Endometrial microvascular endothelial cells (primary cell): ENCODE measurements around the gene CDYL2. TPM values are rescaled to one million over a fixed set of nuclear protein-coding genes. Genes with fewer than 3 reads are reported as not detected.

Source experiments
- in situ Hi-C: cut with HindIII; loops from 2 replicates; pipeline ENCODE4 v1.10.0; 2017; ENCODE audit warnings: low sequenced_read_pairs, low pct_unique_long_range_greater_than_20kb; ENCODE audit errors: inconsistent ontology term
- total RNA-seq: library from RNA; depleted of rRNA; stranded (reverse); fragments of >200 nt; gene quantifications from one replicate; pipeline ENCODE4 v1.2.3, GENCODE V29; 2015; ENCODE audit errors: inconsistent ontology term

The CDYL2 gene
- total RNA-seq, 1 donor from 2014 or later: 17.6 TPM

DNA sequence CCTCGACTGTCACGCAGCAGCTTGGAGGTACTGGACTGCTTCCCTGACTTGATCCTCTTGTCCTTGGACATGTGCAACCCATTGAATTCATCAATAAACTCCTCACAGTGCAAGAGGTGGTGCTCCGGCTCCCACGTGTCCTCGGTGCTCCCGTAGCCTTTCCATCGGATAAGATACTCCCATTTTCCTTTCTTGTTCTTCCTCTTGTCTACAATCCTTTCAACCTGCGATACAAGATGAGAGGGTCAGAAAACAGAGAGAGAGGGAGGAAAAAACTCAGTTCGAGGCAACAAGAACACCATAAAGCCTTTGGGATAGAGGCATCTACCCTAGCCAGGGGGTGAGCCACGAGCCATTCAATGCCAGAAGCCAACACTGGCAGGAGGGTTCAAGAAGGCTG is 119.5 kb downstream of the CDYL2 start:
- in situ Hi-C loops: no loop called here

DNA sequence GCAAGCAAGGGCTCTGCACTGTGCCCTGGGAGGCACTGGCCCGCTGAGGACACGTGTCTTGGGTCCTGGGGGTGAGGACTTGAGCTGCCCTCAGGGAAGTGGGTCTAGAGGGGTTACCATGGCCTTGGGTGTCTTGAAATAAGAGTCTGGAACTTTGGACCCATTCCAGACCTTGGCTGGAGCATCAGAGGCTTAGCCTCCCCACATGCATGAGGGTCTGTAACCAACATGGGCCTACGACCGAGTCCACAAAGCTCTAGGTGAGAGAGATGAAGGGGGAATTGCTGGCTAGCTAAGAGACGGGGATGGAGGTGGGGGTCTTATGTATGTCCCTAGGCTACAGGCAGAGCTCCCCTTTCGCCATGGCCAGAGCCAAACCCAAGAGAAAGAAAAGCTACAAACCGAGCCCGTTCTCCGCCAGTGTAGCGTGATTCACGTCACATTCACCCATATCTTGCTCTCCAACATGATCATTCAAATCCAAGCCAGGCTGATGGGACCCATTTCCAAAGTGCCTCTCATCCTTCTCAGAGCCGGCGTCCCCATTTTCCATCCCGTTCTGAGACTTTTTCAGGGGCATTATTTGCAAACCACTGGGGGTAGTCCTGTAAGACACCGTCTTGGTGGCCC is 120.1 kb downstream of the CDYL2 start:
- in situ Hi-C loops: no loop called here

DNA sequence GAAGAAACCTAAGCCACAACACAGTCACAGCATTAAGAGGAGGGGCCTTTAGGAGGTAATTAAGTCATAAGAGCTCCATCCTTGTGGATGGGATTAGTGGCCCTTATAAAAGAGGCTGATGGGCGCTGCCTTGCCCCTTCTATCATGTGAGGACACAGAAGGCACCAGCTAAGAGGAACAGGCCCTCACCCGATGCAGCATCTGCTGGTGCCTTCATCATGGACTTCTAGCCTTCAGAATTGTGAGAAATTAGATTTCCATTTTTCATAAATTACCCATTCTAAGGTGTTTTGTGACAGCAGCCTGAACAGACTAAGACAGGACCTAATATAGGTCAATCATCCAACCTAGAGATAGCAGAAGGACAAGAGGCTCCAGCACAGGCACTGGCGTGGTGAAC is 120.8 kb downstream of the CDYL2 start:
- in situ Hi-C loops: no loop called here

DNA sequence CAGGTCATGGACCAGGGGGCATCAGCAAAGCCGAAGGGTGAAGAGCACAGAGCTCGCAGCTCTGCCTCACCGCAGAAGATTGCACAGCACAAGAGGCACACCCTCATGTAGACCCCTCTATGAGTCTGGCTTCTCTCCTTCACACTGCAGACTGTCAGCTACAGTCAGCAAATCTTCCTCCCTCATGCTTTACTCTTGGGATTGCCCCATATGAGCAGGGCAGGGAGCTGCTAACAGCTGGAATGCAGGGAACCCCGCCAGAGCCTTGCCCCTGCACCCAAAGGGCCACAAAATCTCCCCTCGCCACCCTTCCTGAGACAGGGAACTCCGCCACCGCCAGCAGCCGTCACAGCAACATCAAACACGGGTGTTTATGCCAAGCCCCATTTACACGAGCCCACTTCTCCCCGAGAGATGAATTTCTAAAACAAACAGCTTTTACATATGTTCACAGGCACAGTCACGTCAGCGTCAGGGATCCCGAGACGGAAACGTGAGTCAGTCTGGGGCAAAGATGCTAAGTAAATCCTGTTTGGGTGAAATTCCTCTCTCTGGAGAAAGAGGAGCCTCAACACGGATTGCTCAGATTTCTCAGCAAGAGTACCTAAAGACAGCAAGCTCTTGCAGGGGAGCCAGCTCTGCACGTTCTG is 121.9 kb downstream of the CDYL2 start:
- in situ Hi-C loops: no loop called here

DNA sequence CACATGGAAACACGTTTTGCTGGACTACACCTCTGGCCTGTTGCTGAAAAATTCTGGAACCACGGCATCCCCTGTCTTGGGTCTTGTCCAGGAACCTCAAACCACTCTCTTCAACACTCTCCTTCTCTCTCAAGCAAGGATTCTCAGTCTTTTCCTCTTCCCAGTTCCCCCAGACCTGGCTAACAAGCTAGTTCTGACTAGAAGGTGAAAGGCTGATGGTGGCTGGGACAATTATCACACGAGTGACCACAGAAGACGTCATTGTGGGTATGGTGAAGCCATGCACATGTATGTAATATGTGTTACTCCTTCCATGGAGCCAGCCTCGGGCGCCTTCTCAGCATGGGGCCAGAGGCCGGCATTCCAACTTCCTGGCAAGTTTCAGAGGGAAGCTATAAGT is 123.0 kb downstream of the CDYL2 start:
- in situ Hi-C loops: no loop called here

DNA sequence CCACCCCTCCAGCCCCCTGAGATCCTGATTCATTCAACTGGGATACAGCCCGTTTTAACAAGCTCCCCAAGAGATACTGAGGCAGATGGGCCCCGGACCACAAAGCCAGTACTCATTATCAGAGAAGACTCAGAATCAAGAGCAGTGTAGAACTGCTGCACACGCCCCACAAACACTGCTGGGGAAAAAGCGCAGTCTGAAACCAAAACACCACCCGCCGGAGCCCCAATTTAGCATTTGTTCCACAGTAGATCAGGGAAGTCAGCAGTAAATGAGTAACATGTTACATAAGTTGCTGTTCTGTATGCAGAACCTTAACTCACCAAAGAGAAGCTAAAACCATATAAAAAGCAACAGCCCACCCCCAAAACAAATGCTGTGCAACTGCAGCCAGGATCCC is 123.6 kb downstream of the CDYL2 start:
- in situ Hi-C loops: no loop called here

DNA sequence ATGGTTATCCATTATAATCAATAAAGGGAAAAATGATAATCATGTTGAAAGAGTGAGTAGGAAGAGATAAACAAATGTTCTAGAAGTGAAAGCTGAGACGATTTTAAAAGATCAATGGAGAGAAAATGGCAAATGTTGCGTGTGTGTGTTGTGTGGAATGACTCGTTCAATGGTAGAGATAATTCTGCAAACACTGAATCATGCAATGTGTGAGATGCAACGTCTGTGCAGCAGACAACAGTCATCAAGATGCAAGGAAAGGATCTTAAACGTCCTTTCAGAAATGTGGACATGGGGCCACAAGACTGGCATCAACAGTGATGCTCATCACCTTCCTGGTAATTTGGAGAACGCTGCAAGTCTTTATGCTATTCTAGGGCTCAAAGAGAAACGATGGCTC is 124.4 kb downstream of the CDYL2 start:
- in situ Hi-C loops: no loop called here

DNA sequence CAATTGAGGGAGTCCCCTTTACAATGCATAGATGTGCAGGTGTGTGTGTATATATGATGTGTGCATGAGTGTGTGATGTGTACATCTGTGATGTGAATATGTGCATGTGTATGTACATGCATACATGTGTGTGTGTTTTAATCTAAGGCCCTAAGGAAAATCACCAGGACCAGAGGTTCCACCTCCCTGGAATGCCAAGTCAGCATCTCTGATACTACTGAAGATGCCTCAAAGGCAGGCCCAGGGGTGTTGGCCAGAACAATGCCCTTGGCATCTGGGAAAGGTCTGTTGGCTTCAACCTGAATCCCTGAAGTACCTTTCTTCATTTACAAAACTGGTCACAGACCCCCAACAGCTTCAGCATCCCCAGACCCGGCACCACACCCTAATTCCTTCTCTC is 129.5 kb downstream of the CDYL2 start:
- in situ Hi-C loops: no loop called here

DNA sequence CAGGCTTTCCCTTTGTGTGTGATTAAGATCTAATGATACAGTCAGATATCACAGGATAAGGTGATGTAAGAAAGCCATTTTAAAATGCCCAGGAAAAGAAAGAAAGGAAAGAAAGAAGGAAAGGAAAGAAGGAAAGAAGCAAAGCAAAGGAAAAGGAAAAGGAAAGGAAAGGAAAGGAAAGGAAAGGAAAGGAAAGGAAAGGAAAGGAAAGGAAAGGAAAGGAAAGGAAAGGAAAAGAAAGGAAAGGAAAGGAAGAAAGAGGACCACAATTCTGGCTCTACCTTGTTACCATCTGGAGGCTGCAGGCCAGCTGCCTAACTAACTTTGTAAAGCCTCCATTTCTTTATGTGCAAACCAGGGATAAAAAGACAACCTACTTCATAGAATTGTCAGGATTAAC is 132.0 kb downstream of the CDYL2 start:
- in situ Hi-C loops: no loop called here

DNA sequence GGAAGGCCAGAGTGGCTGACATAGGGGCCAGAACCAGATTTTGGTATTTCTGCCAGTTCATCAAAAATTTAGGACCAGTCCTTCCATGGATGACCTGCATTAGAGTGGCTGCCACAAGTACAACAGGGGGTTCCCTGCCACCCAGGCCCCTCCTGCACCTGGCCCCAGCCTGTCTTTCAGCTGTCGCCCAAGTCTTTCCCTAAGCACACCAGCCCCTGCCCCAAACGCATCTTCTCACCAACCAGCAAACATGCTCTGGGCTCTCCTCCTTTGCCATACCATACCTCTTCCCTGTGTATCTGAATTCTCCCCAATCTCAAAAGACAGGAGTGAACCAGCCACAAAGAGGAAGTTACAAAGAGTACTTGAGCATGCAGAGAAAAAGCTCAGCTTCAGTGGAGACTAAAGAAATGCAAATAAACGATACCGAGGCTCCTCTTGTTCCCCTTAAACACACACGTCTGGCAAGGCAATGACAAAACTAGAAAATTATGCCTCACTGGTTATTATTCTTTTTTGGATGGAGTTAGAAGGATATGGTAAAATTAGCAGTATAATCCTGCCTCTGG is 133.0 kb downstream of the CDYL2 start:
- in situ Hi-C loops: no loop called here

DNA sequence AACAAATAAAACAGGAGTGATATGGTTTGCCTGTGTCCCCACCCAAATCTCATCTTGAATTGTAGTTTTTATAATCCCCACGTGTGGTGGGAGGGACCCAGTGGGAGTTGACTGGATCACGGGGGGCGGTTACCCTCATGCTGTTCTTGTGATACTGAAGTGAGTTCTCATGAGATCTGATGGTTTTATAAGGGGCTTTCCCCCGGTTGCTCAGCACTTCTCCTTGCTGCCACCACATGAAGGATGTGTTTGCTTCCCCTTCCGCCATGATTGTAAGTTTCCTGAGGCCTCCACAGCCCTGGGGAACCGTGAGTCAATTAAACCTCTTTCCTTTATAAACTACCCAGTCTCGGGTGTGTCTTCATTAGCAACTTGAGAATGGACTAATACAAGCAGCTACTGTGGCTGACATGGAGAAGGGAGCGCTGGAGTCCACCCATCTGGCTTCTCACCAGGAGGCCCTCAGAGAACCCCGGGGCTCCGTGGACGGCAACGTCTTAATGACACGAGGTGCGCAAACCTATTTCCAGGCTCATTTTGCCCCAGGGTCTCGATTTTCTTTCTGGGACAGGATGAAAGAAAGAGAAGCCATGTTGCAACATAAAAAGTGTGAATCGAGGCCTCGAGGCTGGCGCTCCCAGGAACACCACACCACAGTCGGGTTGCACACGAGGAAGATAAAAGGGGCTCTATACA is 134.1 kb downstream of the CDYL2 start:
- in situ Hi-C loops: no loop called here

DNA sequence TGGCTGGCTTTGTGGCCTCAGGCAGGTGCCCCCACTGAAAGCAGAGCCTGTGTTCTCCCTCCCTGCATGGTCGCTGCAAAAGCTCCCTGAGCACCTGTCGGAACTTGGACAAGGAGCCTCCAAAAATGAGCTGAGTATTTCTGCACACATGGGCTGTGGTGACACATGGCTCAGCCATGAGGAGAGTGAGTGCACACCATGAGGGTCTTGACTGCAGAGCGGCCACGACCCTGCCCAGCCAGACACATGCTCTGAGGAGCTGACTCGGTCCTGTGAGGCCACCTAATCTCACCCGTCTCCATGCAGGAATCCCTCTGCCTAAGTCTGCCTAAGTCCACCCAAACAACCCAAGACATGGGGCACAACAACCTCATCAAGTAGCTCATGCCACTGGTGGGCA is 134.7 kb downstream of the CDYL2 start:
- in situ Hi-C loops: no loop called here

DNA sequence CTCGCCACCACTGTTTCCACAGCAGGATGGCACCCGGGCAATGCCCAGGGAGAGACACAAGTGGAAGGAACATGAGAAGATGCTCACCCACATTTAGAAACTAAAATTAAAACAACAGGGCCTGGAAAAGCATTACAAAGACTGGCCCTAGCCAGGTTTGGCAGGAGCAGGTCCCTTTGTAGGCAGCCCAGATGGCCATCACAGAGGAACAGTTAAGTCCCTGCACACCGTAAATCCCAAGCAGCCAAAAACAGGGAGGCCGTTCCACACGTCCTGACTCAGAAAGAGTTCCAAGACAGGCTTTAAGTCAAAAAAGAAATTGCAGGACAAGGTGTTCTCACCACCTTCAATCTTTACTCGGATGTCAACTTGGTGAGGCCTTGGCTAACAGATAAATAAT is 136.5 kb downstream of the CDYL2 start:
- in situ Hi-C loops: no loop called here

DNA sequence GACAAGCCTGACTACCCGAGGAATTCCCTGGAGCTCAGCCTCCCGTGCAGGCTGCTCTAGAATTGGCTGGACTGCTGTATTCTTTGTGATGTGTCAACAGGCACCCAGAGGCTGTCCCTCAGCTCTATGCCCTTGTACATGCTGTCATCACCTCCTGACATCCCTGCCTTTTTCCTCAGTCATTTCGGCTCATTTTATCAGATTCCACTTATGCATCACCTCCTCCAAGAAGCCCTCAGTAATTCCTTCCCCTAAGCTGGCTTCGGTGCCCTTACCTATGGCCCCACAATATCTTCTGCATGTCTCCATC is 137.2 kb downstream of the CDYL2 start:
- in situ Hi-C loops: no loop called here

DNA sequence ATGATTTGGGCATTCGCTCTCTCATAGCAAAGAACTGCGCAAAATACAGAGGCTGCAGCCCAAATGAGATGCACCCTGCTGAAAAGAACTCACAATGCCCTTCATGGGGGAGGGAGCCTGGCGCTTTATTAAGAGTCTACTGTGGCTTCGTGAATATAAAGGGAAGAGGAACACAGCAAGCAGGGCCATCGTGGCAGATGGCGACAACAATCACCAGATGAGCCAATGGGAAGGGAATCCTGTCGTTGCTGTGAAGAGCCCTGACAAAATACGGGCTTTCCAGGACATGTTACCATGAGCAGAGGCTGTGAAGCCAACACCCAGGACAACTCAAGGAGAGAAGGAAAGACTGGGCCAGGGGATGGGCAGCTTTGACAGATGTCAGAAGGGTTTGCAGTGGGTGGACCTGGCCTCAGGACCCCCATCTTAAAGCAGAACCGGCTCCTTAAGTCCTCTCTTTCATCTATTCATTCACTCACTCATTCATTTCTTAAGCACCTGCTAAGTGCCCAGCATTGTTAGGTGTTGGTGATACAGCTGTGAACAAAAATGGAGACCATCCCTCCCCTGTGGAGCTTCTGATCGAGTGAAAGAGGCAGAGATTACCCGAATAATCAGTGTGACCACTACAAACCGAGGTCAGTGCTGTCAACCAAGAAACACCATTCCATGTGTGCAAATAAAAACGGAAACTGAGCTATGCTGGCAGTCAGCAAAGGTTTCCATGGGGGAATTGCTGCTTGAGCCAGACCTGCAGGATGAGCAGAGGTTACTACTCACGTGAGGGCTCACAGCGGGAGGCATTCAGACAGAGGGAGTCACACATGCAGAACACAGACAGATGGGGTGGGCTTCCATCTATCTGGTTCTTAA is 137.8 kb downstream of the CDYL2 start:
- in situ Hi-C loops: no loop called here

DNA sequence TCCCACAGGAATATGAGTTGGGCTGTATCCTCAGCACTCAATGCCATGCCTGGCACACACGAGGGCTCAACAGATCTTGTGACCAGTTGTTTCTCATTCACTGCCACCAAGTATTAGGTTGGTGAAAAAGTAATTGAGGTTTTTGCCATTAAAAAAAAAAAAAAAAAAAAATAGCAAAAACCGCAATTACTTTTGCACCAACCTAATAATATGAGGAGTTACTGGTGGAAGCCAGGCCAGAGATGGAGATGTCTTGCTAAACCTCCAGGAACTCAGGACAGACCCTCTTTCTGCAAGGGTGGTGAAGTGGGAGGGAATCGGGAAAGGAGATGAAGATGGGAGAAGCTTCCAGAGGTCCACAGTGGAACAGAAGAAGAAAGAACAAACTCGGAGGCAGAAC is 139.0 kb downstream of the CDYL2 start:
- in situ Hi-C loops: no loop called here

DNA sequence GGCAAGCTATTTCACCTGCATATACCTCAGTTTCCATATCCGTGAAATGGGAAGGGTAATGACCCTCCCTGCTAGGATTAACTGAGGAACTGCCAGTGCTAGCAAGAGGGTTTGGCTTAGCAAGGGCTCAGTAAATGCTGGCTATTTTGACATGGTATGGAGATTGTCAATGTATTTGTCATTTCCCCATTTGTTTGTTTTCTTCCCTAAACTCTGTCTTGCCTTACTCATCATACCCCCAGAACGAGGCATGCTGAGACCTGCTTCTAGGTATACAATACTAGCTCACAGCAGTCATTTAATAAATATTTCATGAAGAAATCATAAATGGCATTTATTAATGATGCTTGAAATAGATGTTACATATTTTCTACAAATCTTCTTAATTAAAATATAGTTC is 139.6 kb downstream of the CDYL2 start:
- in situ Hi-C loops: no loop called here

DNA sequence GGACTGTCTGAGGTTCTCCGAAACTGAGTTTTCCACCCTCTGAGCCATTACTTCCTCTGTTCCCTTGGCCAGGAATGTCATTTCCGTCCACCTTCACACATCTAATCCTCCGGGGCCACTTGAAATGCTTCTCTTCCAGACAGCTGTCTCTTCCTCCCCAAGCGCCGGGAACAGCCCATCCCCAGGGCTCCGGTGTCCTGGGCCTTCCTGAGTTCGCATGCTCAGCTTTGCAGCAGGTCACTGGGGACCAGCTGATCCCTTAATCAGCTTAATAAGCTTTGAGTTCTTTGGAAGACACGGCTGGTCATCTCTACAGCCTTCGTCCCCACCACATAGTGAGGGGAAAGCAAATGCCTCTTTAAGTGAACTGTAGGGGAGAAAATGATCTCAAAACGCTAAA is 140.2 kb downstream of the CDYL2 start:
- in situ Hi-C loops: no loop called here

DNA sequence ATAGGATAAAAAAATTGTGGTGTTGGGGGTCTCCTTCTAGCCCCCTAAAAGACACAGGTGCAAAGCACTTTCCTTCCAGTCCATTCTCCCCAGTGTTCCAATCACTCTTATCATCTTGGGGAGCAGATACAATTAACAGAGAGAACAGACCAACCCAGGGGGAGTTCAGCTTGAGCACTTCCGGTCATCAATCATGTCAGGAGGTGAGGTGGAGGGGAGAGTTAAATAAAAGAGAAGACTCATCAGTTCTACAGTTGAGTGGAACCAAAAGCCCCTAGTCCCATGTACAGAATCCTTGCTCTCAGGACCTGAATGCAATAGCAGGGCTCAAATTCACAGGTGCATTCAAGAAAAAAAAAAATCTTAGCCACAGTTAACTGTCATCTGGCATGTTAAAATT is 141.3 kb downstream of the CDYL2 start:
- in situ Hi-C loops: no loop called here
